K562 (cell line): ENCODE results near the gene PON1.

Experiments
- E4F1 ChIP-seq: fragments of 250-450 bp; sonication (Bioruptor Pico); IDR thresholded peaks from 2 replicates; pipeline ENCODE4 v1.5.0; 2021; ENCODE audit warnings: mild to moderate bottlenecking, borderline replicate concordance
- EHMT2 ChIP-seq: fragments of 450-650 bp; IDR thresholded peaks from 2 replicates; pipeline ENCODE4 v1.6.1; 2018; ENCODE audit warnings: antibody characterized with exemption
- RNF219 ChIP-seq: fragments of 250-450 bp; sonication (Bioruptor Pico); IDR thresholded peaks from 2 replicates; pipeline ENCODE4 v1.5.0; 2022; ENCODE audit warnings: mild to moderate bottlenecking
- SRSF9 ChIP-seq: fragments of 200-400 bp; formaldehyde crosslinking; IDR thresholded peaks from 2 replicates; pipeline ENCODE4 v1.6.1; 2017; ENCODE audit warnings: low read depth, low read length, borderline replicate concordance
- ZBTB1 ChIP-seq: sonication (generic); formaldehyde crosslinking; IDR thresholded peaks from 2 replicates; pipeline ENCODE4 v1.8.1; 2023; ENCODE audit warnings: missing genetic modification reagents, low read depth, mild to moderate bottlenecking, borderline replicate concordance
- ZNF764 ChIP-seq: fragments of 250-450 bp; sonication (Bioruptor Pico); IDR thresholded peaks from 2 replicates; pipeline ENCODE4 v1.4.0; 2020; ENCODE audit warnings: low read depth, mild to moderate bottlenecking, moderate library complexity
- TF ChIP-seq, protein P1 (sequence below): fragments of 450-650 bp; IDR thresholded peaks from one replicate; pipeline ENCODE4 v1.6.1; 2018; ENCODE audit warnings: mild to moderate bottlenecking, moderate library complexity; ENCODE audit not compliant: partially characterized antibody

- no peak for TF ChIP-seq E4F1 (CRISPR knock-in tag)
- TF ChIP-seq ZNF764 (CRISPR knock-in tag): no peak
- no peak for TF ChIP-seq SRSF9
- TF ChIP-seq RNF219 (CRISPR knock-in tag): no peak
- no peak for TF ChIP-seq EHMT2
- TF ChIP-seq, protein P1, sequence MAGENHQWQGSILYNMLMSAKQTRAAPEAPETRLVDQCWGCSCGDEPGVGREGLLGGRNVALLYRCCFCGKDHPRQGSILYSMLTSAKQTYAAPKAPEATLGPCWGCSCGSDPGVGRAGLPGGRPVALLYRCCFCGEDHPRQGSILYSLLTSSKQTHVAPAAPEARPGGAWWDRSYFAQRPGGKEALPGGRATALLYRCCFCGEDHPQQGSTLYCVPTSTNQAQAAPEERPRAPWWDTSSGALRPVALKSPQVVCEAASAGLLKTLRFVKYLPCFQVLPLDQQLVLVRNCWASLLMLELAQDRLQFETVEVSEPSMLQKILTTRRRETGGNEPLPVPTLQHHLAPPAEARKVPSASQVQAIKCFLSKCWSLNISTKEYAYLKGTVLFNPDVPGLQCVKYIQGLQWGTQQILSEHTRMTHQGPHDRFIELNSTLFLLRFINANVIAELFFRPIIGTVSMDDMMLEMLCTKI: no peak
- no peak for TF ChIP-seq ZBTB1 (CRISPR knock-in tag)
Measured at GRCh38 chr7:95357623-95358022, 33.3 kb upstream of the PON1 start.
